Immature natural killer cell (primary cell): ENCODE results near the gene ARID3C. TPM values are rescaled to one million over a fixed set of nuclear protein-coding genes. Genes with fewer than 3 reads are reported as not detected.

ENCODE experiments used
- DNase-seq, 3 donors: peaks; one replicate each; pipeline ENCODE4 v3.0.0; 2022; ENCODE audit warnings: mixed read lengths in 1 of 3
- H3K27ac Mint-ChIP-seq, 6 donors: one replicate each; pipeline ENCODE4 v1.8.0; 2020; ENCODE audit warnings: mixed read lengths in 6 of 6, mild to moderate bottlenecking in 5 of 6, inconsistent platforms in 4 of 6, moderate library complexity in 3 of 6
- H3K27me3 Mint-ChIP-seq, 3 donors: one replicate each; pipeline ENCODE4 v1.8.0; 2020 to 2021; ENCODE audit warnings: low read depth in 3 of 3, mild to moderate bottlenecking in 3 of 3, mixed read lengths in 3 of 3, moderate library complexity in 3 of 3, inconsistent platforms in 1 of 3
- H3K36me3 Mint-ChIP-seq, 3 donors: one replicate each; pipeline ENCODE4 v1.8.0; 2020; ENCODE audit warnings: mixed read lengths in 3 of 3, inconsistent platforms in 2 of 3, mild to moderate bottlenecking in 2 of 3
- H3K4me1 Mint-ChIP-seq, 2 donors: one replicate each; pipeline ENCODE4 v1.8.0; 2020; ENCODE audit warnings: inconsistent platforms in 2 of 2, mild to moderate bottlenecking in 2 of 2, mixed read lengths in 2 of 2, moderate library complexity in 1 of 2
- H3K4me3 Mint-ChIP-seq, 5 donors: one replicate each; pipeline ENCODE4 v1.8.0; 2020; ENCODE audit warnings: mild to moderate bottlenecking in 5 of 5, mixed read lengths in 5 of 5, inconsistent platforms in 3 of 5, moderate library complexity in 3 of 5
- H3K9me3 Mint-ChIP-seq, 6 donors: one replicate each; pipeline ENCODE4 v1.8.0; 2020; ENCODE audit warnings: mild to moderate bottlenecking in 6 of 6, mixed read lengths in 6 of 6, inconsistent platforms in 4 of 6, moderate library complexity in 3 of 6
- polyA plus RNA-seq, 3 donors: library from polyadenylated mRNA; unstranded; fragments of 300-500 nt; fragmentation: Illumina TruSeq; gene quantifications; one replicate each; pipeline ENCODE4 v1.2.3, GENCODE V29; 2021

ARID3C gene
- polyA plus RNA-seq, 3 donors from 2014 or later, result not detected

- Mint-ChIP-seq H3K27ac (no peak overlapping the region), H3K4me1 (peaks cover 7 to 8% of the 10 kb centered on the region in 2 donors), H3K36me3 (peaks cover 0 to 11% (median 3%) of the 10 kb centered on the region in 3 donors), H3K9me3 (no peaks in the 10 kb centered on the region), H3K27me3 (peaks cover 0 to 7% (median 3%) of the 10 kb centered on the region in 3 donors), H3K4me3 (no peak overlapping the region)
- no peak for DNase-seq
Measured at GRCh38 chr9:34659592-34660253, 30.9 kb upstream of the ARID3C start.

DNA sequence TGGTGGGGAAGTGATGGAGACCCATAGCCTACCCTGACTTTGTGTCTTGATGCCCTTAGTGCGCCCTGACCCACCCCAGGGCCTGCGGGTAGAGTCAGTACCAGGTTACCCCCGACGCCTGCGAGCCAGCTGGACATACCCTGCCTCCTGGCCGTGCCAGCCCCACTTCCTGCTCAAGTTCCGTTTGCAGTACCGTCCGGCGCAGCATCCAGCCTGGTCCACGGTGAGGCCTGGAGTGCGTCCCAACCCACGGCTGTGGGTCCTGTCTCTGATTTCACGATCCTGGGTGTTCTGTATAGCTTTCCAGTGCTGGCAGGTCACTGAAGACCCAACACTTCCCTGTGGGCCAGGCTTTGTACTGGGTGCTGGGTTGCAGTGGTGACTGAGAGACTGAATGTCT, 29.6 kb upstream of the ARID3C start:
- Mint-ChIP-seq H3K9me3 (no peaks in the 10 kb centered on the region), H3K27ac (no peak overlapping the region), H3K4me1 (no peaks in the 10 kb centered on the region), H3K36me3 (peaks cover 0 to 11% (median 3%) of the 10 kb centered on the region in 3 donors), H3K27me3 (peaks cover 0 to 7% (median 3%) of the 10 kb centered on the region in 3 donors), H3K4me3 (no peak overlapping the region)
- no peak for DNase-seq

DNA sequence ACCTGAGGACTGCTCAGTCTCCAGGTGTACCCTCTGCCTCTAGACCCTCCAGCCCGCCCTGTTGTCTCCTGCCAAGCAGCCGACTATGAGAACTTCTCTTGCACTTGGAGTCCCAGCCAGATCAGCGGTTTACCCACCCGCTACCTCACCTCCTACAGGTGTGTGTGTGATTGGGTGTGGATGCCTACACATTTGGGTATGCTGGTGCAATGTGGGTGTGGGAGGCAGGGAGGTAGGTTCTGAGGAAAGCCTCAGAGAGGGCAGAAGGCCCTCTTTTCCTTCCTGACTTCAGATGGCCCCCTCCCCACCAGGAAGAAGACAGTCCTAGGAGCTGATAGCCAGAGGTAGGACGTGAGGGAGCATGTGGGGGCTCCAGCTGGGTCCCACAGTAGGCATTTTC, 28.1 kb upstream of the ARID3C start:
- Mint-ChIP-seq H3K9me3 (no peaks in the 10 kb centered on the region), H3K27ac (no peak overlapping the region), H3K4me3 (no peak overlapping the region), H3K4me1 (peaks cover 12 to 15% of the 10 kb centered on the region in 2 donors), H3K27me3 (peaks cover 0 to 7% (median 3%) of the 10 kb centered on the region in 3 donors), H3K36me3 (peaks cover 0 to 11% (median 7%) of the 10 kb centered on the region in 3 donors)
- DNase-seq, result no peak

- Mint-ChIP-seq H3K36me3 (peaks cover 0 to 5% (median 1%) of the 10 kb centered on the region in 3 donors), H3K27me3 (peaks cover 0 to 3% (median 2%) of the 10 kb centered on the region in 3 donors), H3K4me1 (peaks cover 12 to 15% of the 10 kb centered on the region in 2 donors), H3K27ac (no peak overlapping the region), H3K9me3 (no peaks in the 10 kb centered on the region), H3K4me3 (no peak overlapping the region)
- no peak for DNase-seq
Measured at GRCh38 chr9:34655394-34655793, 26.5 kb upstream of the ARID3C start.

- peaks cover 0 to 3% (median under 1%) of the 10 kb centered on the region in 3 donors for H3K27me3 Mint-ChIP-seq
- DNase-seq, result no peak
- no peak overlapping the region for H3K27ac Mint-ChIP-seq
- H3K4me3 Mint-ChIP-seq, result no peak overlapping the region
- H3K4me1 Mint-ChIP-seq, result peaks cover 12 to 17% of the 10 kb centered on the region in 2 donors
- no peaks in the 10 kb centered on the region for H3K9me3 Mint-ChIP-seq
- peaks cover under 1 to 5% (median 2%) of the 10 kb centered on the region in 3 donors for H3K36me3 Mint-ChIP-seq
Measured at GRCh38 chr9:34654323-34655051, 25.6 kb upstream of the ARID3C start.

DNA sequence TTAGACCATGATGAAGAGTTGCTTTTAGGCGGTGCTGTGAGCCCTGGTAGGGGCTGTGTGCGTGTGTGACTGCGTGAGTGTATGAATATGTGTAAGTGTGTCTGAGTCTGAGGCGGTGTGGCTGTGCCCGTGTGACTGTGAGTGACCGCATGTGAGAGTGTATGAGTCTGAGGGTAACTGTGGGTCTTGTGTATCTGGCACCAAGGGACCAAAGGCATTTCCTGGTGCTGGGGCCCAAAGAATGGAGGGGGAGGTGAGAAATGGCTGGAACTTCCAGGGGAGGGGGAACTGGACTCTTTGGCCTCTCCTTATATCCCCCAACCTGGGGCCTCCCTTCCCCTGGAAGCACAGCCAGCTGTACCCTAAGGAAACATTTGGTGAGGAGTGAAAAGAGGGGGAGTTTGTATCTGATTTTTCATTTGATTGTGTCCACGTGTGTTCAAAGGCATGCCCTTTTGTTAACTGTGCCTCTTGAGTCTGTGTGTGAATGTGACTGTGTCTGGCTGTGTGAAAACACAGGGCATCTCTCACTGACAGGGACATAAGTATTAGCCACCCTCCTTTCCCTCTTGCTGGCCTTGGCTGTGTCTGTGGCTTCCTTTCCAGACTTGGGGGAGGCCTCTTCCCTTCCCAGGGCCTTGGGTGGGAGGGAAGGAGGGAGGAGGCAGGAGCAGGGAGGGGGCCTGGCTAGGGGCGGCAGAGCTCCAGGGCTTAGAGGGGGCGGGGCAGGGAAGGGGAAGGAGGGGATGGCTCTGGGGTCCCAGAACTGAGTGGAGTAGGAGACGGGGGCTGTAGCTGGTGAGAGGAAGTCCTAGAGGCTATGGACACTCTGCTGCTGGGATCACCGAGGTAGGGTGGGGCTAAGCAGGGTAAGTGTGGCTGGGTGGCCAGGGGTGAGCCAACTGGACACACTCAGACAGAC, 24.5 kb upstream of the ARID3C start:
- Mint-ChIP-seq H3K27ac (peak overlapping the region in 3 of 6 donors; percentile 23 to 73 (median 29)), H3K4me1 (peaks cover 18 to 26% of the 10 kb centered on the region in 2 donors), H3K36me3 (peaks cover 7 to 11% (median 10%) of the 10 kb centered on the region in 3 donors), H3K9me3 (no peaks in the 10 kb centered on the region), H3K27me3 (peaks cover 0 to 3% (median 0%) of the 10 kb centered on the region in 3 donors), H3K4me3 (no peak overlapping the region)
- no peak for DNase-seq

DNA sequence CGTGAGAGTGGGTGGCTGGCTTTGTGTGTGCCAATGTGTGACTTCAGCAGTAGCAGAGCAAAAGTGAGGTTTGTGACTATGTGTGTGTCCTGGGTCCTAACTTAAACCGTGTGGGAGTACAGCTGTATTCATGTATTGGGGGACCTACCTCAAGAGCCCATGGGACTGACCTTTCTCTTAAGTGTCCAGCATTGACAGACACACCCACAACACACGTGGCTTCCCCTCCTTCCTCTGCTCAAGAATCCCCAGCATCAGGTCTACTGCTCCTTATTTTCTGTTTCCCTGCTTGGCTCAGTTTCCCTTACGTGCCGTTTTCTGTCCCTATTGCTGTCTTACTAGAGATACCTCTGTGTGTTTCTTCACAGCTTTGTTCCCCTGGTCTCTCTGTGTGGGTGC, 23.7 kb upstream of the ARID3C start:
- no peaks in the 10 kb centered on the region for H3K9me3 Mint-ChIP-seq
- H3K4me3 Mint-ChIP-seq, result peak overlapping the region in 1 of 5 donors; percentile 36

DNA sequence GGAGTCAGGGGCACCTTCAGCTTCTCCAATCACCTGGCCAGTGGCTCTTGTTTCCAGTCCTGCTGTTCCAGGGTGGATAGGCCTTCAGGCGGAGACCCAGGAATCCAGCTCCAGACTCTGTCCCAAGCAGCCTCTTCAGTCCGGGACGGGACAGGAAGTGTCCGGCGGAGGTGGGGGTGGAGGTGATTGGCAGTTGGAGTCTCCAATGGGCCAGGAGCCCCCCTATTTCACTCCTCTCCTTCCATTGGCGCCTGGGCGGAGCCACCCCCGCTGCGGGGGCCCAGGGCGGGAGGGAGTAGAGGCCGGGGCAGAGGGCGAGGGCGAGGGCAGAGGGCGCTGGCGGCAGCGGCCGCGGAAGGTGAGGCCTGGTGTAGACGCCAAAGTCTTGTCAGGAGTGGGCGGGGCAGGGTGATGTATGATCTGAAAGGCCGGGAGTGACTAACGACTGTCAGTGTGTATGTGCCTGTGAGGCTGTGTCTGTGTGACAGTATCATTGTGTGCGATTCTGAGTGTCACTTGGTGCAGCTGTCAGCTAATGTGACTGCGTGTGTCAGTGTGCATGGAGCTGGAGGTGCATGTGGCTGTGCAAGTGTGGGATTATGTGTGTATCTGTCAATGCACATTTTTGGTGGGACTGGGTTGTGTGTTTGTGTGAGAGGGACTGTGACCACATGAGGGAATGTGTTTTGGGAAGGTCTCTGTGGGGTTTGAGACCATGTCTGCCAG, 23.2 kb upstream of the ARID3C start, which contains the start of gene IL11RA:
Gene IL11RA (plus strand): TSS at position 310 of the 726 bp plus-strand sequence. CDS start 3,033 bp downstream, outside the sequence.
- Mint-ChIP-seq H3K4me1 (peaks cover 29 to 40% of the 10 kb centered on the region in 2 donors), H3K27me3 (peaks cover 2 to 6% (median 2%) of the 10 kb centered on the region in 3 donors), H3K36me3 (peaks cover 9 to 14% (median 13%) of the 10 kb centered on the region in 3 donors), H3K27ac (peak within 1 kb of the TSS in 5 of 6 donors; percentile 18 to 73 (median 48)), H3K4me3 (peak within 1 kb of the TSS in 3 of 5 donors; percentile 9 to 41 (median 36)), H3K9me3 (no peaks in the 10 kb centered on the region)
- no peak for DNase-seq

More for the DNA sequence above, 23.7 kb upstream of the ARID3C start:
- no peak for DNase-seq
- peaks cover 24 to 34% of the 10 kb centered on the region in 2 donors for H3K4me1 Mint-ChIP-seq
- H3K36me3 Mint-ChIP-seq, result peaks cover 9 to 14% (median 13%) of the 10 kb centered on the region in 3 donors
- peak overlapping the region in 3 of 6 donors; percentile 18 to 73 (median 48) for H3K27ac Mint-ChIP-seq
- H3K27me3 Mint-ChIP-seq, result peaks cover 0 to 2% (median 1%) of the 10 kb centered on the region in 3 donors

DNA sequence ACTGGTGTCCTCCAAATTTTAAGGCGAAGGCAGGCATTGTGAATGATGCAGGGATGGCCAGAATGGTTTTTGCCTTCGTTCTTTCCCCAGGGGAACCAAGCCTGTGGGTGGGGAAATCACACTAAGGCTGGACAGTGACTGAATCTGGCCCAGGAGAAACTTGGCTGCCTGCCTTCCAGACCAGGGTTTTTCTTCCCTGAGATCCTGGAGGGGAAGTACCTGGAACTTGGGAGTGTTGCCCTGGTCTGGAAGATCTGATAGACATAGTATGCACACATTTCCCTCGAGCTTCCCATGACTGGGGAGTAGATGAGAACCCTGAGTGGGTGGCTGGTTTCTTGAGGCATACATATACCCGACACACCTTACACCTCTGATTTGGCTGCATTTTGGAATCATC, 22.5 kb upstream of the ARID3C start:
- H3K36me3 Mint-ChIP-seq, result peaks cover 9 to 14% (median 13%) of the 10 kb centered on the region in 3 donors
- DNase-seq, result no peak
- no peak overlapping the region for H3K4me3 Mint-ChIP-seq
- peaks cover 8 to 9% (median 9%) of the 10 kb centered on the region in 3 donors for H3K27me3 Mint-ChIP-seq
- H3K27ac Mint-ChIP-seq, result no peak overlapping the region
- H3K9me3 Mint-ChIP-seq, result no peaks in the 10 kb centered on the region
- H3K4me1 Mint-ChIP-seq, result peaks cover 35 to 47% of the 10 kb centered on the region in 2 donors

- Mint-ChIP-seq H3K4me3 (no peak overlapping the region), H3K27ac (peak overlapping the region in 1 of 6 donors; percentile 20), H3K4me1 (peaks cover 40 to 52% of the 10 kb centered on the region in 2 donors), H3K27me3 (peaks cover 9 to 11% (median 9%) of the 10 kb centered on the region in 3 donors), H3K9me3 (no peaks in the 10 kb centered on the region), H3K36me3 (peaks cover 9 to 14% (median 13%) of the 10 kb centered on the region in 3 donors)
- DNase-seq, result no peak
Measured at GRCh38 chr9:34650816-34651215, 21.9 kb upstream of the ARID3C start.

DNA sequence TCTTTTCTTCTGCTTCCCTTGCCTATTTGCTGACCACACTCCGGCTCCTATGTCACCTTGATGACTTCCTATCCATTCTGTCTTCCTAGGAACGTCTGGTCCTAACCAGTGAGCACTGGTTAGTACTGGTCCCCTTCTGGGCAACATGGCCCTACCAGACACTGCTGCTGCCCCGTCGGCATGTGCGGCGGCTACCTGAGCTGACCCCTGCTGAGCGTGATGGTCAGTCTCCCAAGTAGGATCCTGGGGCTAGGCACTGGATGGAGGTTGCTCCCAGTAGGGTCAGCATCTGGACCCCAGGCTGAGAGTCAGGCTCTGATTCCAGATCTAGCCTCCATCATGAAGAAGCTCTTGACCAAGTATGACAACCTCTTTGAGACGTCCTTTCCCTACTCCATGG, 19.8 kb upstream of the ARID3C start:
- Mint-ChIP-seq H3K9me3 (no peaks in the 10 kb centered on the region), H3K27ac (peak overlapping the region in 1 of 6 donors; percentile 3), H3K4me3 (peak overlapping the region in 3 of 5 donors; percentile 72 to 95 (median 92)), H3K4me1 (peaks cover 41 to 53% of the 10 kb centered on the region in 2 donors), H3K36me3 (peaks cover 9 to 14% (median 13%) of the 10 kb centered on the region in 3 donors), H3K27me3 (peaks cover 7 to 11% (median 9%) of the 10 kb centered on the region in 3 donors)
- no peak for DNase-seq

DNA sequence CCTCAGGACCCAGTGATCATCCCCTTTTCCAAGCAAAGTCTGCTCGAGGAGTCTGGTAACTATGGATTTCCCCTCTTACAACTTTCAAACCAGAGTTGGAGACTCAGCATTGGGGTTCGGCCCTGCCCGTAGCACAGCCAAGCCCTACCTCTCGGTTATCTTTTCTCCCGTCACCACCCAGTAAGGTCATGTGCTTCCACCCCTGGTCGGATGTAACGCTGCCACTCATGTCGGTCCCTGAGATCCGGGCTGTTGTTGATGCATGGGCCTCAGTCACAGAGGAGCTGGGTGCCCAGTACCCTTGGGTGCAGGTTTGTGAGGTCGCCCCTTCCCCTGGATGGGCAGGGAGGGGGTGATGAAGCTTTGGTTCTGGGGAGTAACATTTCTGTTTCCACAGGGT, 18.8 kb upstream of the ARID3C start:
- Mint-ChIP-seq H3K27ac (peak overlapping the region; percentile 77 to 94 (median 90)), H3K4me3 (peak overlapping the region; percentile 90 to 95 (median 92)), H3K4me1 (peaks cover 35 to 45% of the 10 kb centered on the region in 2 donors), H3K36me3 (peaks cover 9 to 13% (median 10%) of the 10 kb centered on the region in 3 donors), H3K9me3 (no peaks in the 10 kb centered on the region), H3K27me3 (peaks cover 7 to 11% (median 9%) of the 10 kb centered on the region in 3 donors)
- DNase-seq, result no peak
